Natural killer cell (primary cell): Measurements from ENCODE around the gene ZNF138. TPM values are rescaled to one million over a fixed set of nuclear protein-coding genes. Genes with fewer than 3 reads are reported as not detected.

Experiments used
- ATAC-seq, 3 donors: fragments of 150-1000 bp in 2 of 3; fragments of 200-7000 bp in 1 of 3; cut with Tn5 transposase; 1 replicate in 1 of 3; 2 replicates in 2 of 3; pipeline ENCODE4 v1.10.0; 2021; ENCODE audit warnings: mild to moderate bottlenecking in 2 of 3, moderate library complexity in 2 of 3
- DNase-seq, 2 donors: peaks; one replicate each; pipeline versions ENCODE4 v3.0.0 to v3.0.0-alpha.2; 2013 to 2021; ENCODE audit warnings: mixed read lengths in 1 of 2
- H3K27ac ChIP-seq: one replicate; pipeline ENCODE4 v1.5.1; 2013; ENCODE audit warnings: mild to moderate bottlenecking, low read length
- H3K27me3 ChIP-seq: one replicate; pipeline ENCODE4 v1.6.1; 2013; ENCODE audit warnings: low read length; ENCODE audit not compliant: control insufficient read depth, insufficient read depth
- H3K36me3 ChIP-seq: one replicate; pipeline ENCODE4 v1.6.1; 2013; ENCODE audit warnings: low read length; ENCODE audit not compliant: control insufficient read depth, insufficient read depth
- H3K4me1 ChIP-seq: one replicate; pipeline ENCODE4 v1.6.1; 2013; ENCODE audit warnings: low read length; ENCODE audit not compliant: control insufficient read depth, insufficient read depth
- H3K4me3 ChIP-seq: one replicate; pipeline ENCODE4 v1.5.1; 2013; ENCODE audit warnings: low read length
- H3K9me3 ChIP-seq: one replicate; pipeline ENCODE4 v1.6.1; 2013; ENCODE audit warnings: low read length; ENCODE audit not compliant: control insufficient read depth, insufficient read depth
- H3K27ac Mint-ChIP-seq, 2 donors: one replicate each; pipeline ENCODE4 v1.8.0; 2022; ENCODE audit warnings: mild to moderate bottlenecking in 2 of 2, mixed read lengths in 2 of 2, moderate library complexity in 1 of 2
- H3K27me3 Mint-ChIP-seq, 2 donors: one replicate each; pipeline ENCODE4 v1.8.0; 2022; ENCODE audit warnings: low read depth in 2 of 2, mixed read lengths in 2 of 2
- H3K36me3 Mint-ChIP-seq: one replicate; pipeline ENCODE4 v1.8.0; 2022; ENCODE audit warnings: mixed read lengths
- H3K4me1 Mint-ChIP-seq, 2 donors: one replicate each; pipeline ENCODE4 v1.8.0; 2022; ENCODE audit warnings: mixed read lengths in 2 of 2
- H3K4me3 Mint-ChIP-seq: one replicate; pipeline ENCODE4 v1.8.0; 2022; ENCODE audit warnings: mild to moderate bottlenecking, moderate library complexity, mixed read lengths
- H3K9me3 Mint-ChIP-seq, 2 donors: one replicate each; pipeline ENCODE4 v1.8.0; 2022; ENCODE audit warnings: mixed read lengths in 2 of 2
- CTCF ChIP-seq: fragments of 200-600 bp; IDR thresholded peaks from one replicate; pipeline ENCODE4 v1.8.0; 2022; ENCODE audit warnings: antibody characterized with exemption
- WGBS: methylation state at CpG from one replicate; pipeline ENCODE4 v1.1.7; 2013; ENCODE audit warnings: missing lambda C conversion rate; ENCODE audit not compliant: insufficient coverage; 5-methylcytosine and 5-hydroxymethylcytosine counted together
- intact Hi-C: fragments of 100-400 bp; cut with micrococcal nuclease; formaldehyde crosslinking; loops from one replicate; pipeline ENCODE4 v1.14.2; 2022
- total RNA-seq, 4 donors: library from RNA; stranded (reverse); fragments of 120-200 nt in 1 of 4; gene quantifications; one replicate each; pipeline versions ENCODE4 v1.2.3 to v1.2.4, GENCODE V29; 2013 to 2022

ZNF138 gene
- total RNA-seq, 3 donors from 2014 or later (not counting 1 experiment from before 2014, with no cell fraction given) = 6.0 to 11.4 (median 8.0) TPM

GRCh38 chr7:64839910-64840309, 45.7 kb downstream of the ZNF138 start:
- peaks cover 5 to 16% of the 10 kb centered on the region in 2 donors for H3K9me3 Mint-ChIP-seq
- Histone ChIP-seq H3K4me1 (no peaks in the 10 kb centered on the region), H3K4me3 (no peak overlapping the region), H3K27ac (no peak overlapping the region), H3K36me3 (no peaks in the 10 kb centered on the region), H3K27me3 (no peaks in the 10 kb centered on the region), H3K9me3 (peaks cover 19% of the 10 kb centered on the region)
- no peak for TF ChIP-seq CTCF
- DNase-seq (no peak), ATAC-seq (no peak)
- WGBS = 98% methylated on average over 14 of the region's 16 CpGs
- H3K27me3 Mint-ChIP-seq = no peaks in the 10 kb centered on the region
- H3K36me3 Mint-ChIP-seq = no peaks in the 10 kb centered on the region
- H3K27ac Mint-ChIP-seq = no peak overlapping the region
- intact Hi-C loops = no loop called here
- H3K4me3 Mint-ChIP-seq = no peak overlapping the region
- H3K4me1 Mint-ChIP-seq = peaks cover 0 to 5% of the 10 kb centered on the region in 2 donors

GRCh38 chr7:64849250-64849923, 55.2 kb downstream of the ZNF138 start:
- H3K27ac ChIP-seq = no peak overlapping the region
- no peaks in the 10 kb centered on the region for H3K27me3 Mint-ChIP-seq
- H3K27ac Mint-ChIP-seq = no peak overlapping the region
- peaks cover 0 to 4% of the 10 kb centered on the region in 2 donors for H3K9me3 Mint-ChIP-seq
- intact Hi-C loops = no loop called here
- ATAC-seq (no peak), DNase-seq (no peak)
- H3K4me3 ChIP-seq = no peak overlapping the region
- TF ChIP-seq CTCF = no peak
- H3K4me3 Mint-ChIP-seq = no peak overlapping the region
- 83% methylated on average over 5 of the region's 5 CpGs for WGBS
- H3K4me1 ChIP-seq = no peaks in the 10 kb centered on the region
- no peaks in the 10 kb centered on the region for H3K36me3 Mint-ChIP-seq
- no peaks in the 10 kb centered on the region for H3K9me3 ChIP-seq
- H3K27me3 ChIP-seq = no peaks in the 10 kb centered on the region
- no peaks in the 10 kb centered on the region for H3K36me3 ChIP-seq
- H3K4me1 Mint-ChIP-seq = no peaks in the 10 kb centered on the region

- intact Hi-C loops = no loop called here
- Histone ChIP-seq H3K4me1 (no peaks in the 10 kb centered on the region), H3K27me3 (no peaks in the 10 kb centered on the region), H3K9me3 (no peaks in the 10 kb centered on the region), H3K27ac (no peak overlapping the region), H3K36me3 (no peaks in the 10 kb centered on the region), H3K4me3 (no peak overlapping the region)
- no peaks in the 10 kb centered on the region for H3K27me3 Mint-ChIP-seq
- ATAC-seq = no peak
- WGBS = 97% methylated on average over 4 of the region's 7 CpGs
- TF ChIP-seq CTCF = no peak
- no peaks in the 10 kb centered on the region for H3K36me3 Mint-ChIP-seq
- no peaks in the 10 kb centered on the region for H3K4me1 Mint-ChIP-seq
- no peak overlapping the region for H3K4me3 Mint-ChIP-seq
- H3K27ac Mint-ChIP-seq = no peak overlapping the region
- peaks cover 0 to 2% of the 10 kb centered on the region in 2 donors for H3K9me3 Mint-ChIP-seq
- no peak for DNase-seq
Measured at GRCh38 chr7:64849924-64850499, 55.8 kb downstream of the ZNF138 start.

- H3K36me3 ChIP-seq = no peaks in the 10 kb centered on the region
- no peak overlapping the region for H3K4me3 ChIP-seq
- no peaks in the 10 kb centered on the region for H3K9me3 ChIP-seq
- H3K27me3 ChIP-seq = no peaks in the 10 kb centered on the region
- intact Hi-C loops = no loop called here
- H3K4me3 Mint-ChIP-seq = no peak overlapping the region
- DNase-seq = no peak
- no peak overlapping the region for H3K27ac ChIP-seq
- no peaks in the 10 kb centered on the region for H3K27me3 Mint-ChIP-seq
- TF ChIP-seq CTCF = no peak
- ATAC-seq = no peak
- 92% methylated on average over 3 of the region's 4 CpGs for WGBS
- no peaks in the 10 kb centered on the region for H3K36me3 Mint-ChIP-seq
- no peaks in the 10 kb centered on the region for H3K9me3 Mint-ChIP-seq
- H3K4me1 Mint-ChIP-seq = no peaks in the 10 kb centered on the region
- no peaks in the 10 kb centered on the region for H3K4me1 ChIP-seq
- H3K27ac Mint-ChIP-seq = no peak overlapping the region
Measured at GRCh38 chr7:64853679-64854078, 59.5 kb downstream of the ZNF138 start.
